Sigmoid colon (tissue), 4 donors: ENCODE results near the gene PSMA2.

Experiments
- CTCF ChIP-seq, 4 experiments: fragments of 450-650 bp in 3 of 4; fragments of 200-600 bp in 1 of 4; IDR thresholded peaks; one replicate each; pipeline ENCODE4 v1.5.1; 2016 to 2019; ENCODE audit warnings: antibody characterized with exemption in 4 of 4, mild to moderate bottlenecking in 3 of 4, moderate library complexity in 2 of 4
- EP300 ChIP-seq, 4 donors: sonication (generic); formaldehyde crosslinking; IDR thresholded peaks; one replicate each; pipeline ENCODE4 v1.6.1; 2017; ENCODE audit warnings: antibody characterized with exemption in 4 of 4
- POLR2A ChIP-seq, 2 donors: fragments of 450-650 bp; IDR thresholded peaks; one replicate each; pipeline ENCODE4 v1.6.1; 2016; ENCODE audit warnings: antibody characterized with exemption in 2 of 2, mild to moderate bottlenecking in 2 of 2, moderate library complexity in 2 of 2
- POLR2AphosphoS5 ChIP-seq, 4 donors: sonication (generic); formaldehyde crosslinking; IDR thresholded peaks; one replicate each; pipeline ENCODE4 v1.6.1; 2017; ENCODE audit warnings: antibody characterized with exemption in 4 of 4

GRCh38 chr7:42950417-42950816 lies 18.4 kb upstream of the PSMA2 start:
- TF ChIP-seq CTCF (IDR thresholded peaks at IDR 0.05) (no peak), POLR2A (IDR thresholded peaks at IDR 0.05) (no peak), POLR2AphosphoS5 (IDR thresholded peaks at IDR 0.05) (no peak), EP300 (IDR thresholded peaks at IDR 0.05) (no peak)
